Suprapubic skin (tissue), 4 donors: Measurements from ENCODE around the gene CLDN14. TPM values are rescaled to one million over a fixed set of nuclear protein-coding genes. Genes with fewer than 3 reads are reported as not detected.

Source experiments
- DNase-seq, 2 donors: peaks; one replicate each; pipeline ENCODE4 v3.0.0-alpha.2; 2019; ENCODE audit warnings: low spot score in 2 of 2
- H3K27ac ChIP-seq: fragments of 200-600 bp; sonication (generic); one replicate; pipeline ENCODE4 v1.5.1; 2019
- H3K27me3 ChIP-seq: fragments of 200-600 bp; sonication (generic); one replicate; pipeline ENCODE4 v1.5.1; 2019
- H3K36me3 ChIP-seq: fragments of 200-600 bp; sonication (generic); one replicate; pipeline ENCODE4 v1.5.1; 2019
- H3K4me1 ChIP-seq: fragments of 200-600 bp; sonication (generic); one replicate; pipeline ENCODE4 v1.5.1; 2019
- H3K4me3 ChIP-seq: fragments of 200-600 bp; sonication (generic); one replicate; pipeline ENCODE4 v1.5.1; 2019; ENCODE audit warnings: mild to moderate bottlenecking
- H3K9me3 ChIP-seq: fragments of 200-600 bp; sonication (generic); one replicate; pipeline ENCODE4 v1.5.1; 2019
- CTCF ChIP-seq, 2 donors: fragments of 200-600 bp in 1 of 2; fragments of 450-650 bp in 1 of 2; sonication (generic) in 1 of 2; IDR thresholded peaks; one replicate each; pipeline ENCODE4 v1.5.1; 2016 to 2019; ENCODE audit warnings: antibody characterized with exemption in 2 of 2, mild to moderate bottlenecking in 1 of 2, moderate library complexity in 1 of 2
- EP300 ChIP-seq: sonication (generic); formaldehyde crosslinking; IDR thresholded peaks from one replicate; pipeline ENCODE4 v1.6.1; 2017; ENCODE audit warnings: antibody characterized with exemption
- POLR2A ChIP-seq, 2 donors: fragments of 450-650 bp; IDR thresholded peaks; one replicate each; pipeline ENCODE4 v1.6.1; 2017; ENCODE audit warnings: antibody characterized with exemption in 2 of 2, mild to moderate bottlenecking in 2 of 2, moderate library complexity in 2 of 2
- POLR2AphosphoS5 ChIP-seq, 3 donors: sonication (generic); formaldehyde crosslinking; IDR thresholded peaks; one replicate each; pipeline ENCODE4 v1.6.1; 2017; ENCODE audit warnings: antibody characterized with exemption in 3 of 3
- WGBS: methylation state at CpG from one replicate; pipeline ENCODE4 v1.1.5; 2018; 5-methylcytosine and 5-hydroxymethylcytosine counted together
- total RNA-seq, 4 donors: library from RNA; depleted of rRNA; stranded (reverse); fragments of >200 nt; gene quantifications; one replicate each; pipeline ENCODE4 v1.1.0, GENCODE V29; 2016

The CLDN14 gene
- total RNA-seq, 4 donors from 2014 or later: 0.42 to 0.62 TPM; not detected in 2

GRCh38 chr21:36489103-36489775 lies 9.3 kb upstream of the CLDN14 start:
- H3K4me1 ChIP-seq: no peaks in the 10 kb centered on the region
- H3K9me3 ChIP-seq: no peaks in the 10 kb centered on the region
- H3K27ac ChIP-seq: no peak overlapping the region
- peaks cover 2% of the 10 kb centered on the region for H3K27me3 ChIP-seq
- no peak for DNase-seq
- TF ChIP-seq POLR2AphosphoS5 (IDR thresholded peaks at IDR 0.05): no peak
- TF ChIP-seq CTCF (IDR thresholded peaks at IDR 0.05): no peak
- no peak for TF ChIP-seq EP300
- no peaks in the 10 kb centered on the region for H3K36me3 ChIP-seq
- WGBS: 79% methylated on average over 9 of the region's 10 CpGs
- H3K4me3 ChIP-seq: no peak overlapping the region

- H3K9me3 ChIP-seq: no peaks in the 10 kb centered on the region
- H3K36me3 ChIP-seq: no peaks in the 10 kb centered on the region
- TF ChIP-seq POLR2AphosphoS5 (IDR thresholded peaks at IDR 0.05): no peak
- no peak for TF ChIP-seq POLR2A (IDR thresholded peaks at IDR 0.05)
- no peak for TF ChIP-seq CTCF (IDR thresholded peaks at IDR 0.05)
- no peak for TF ChIP-seq EP300
- no peak overlapping the region for H3K4me3 ChIP-seq
- H3K27ac ChIP-seq: no peak overlapping the region
- H3K27me3 ChIP-seq: no peaks in the 10 kb centered on the region
- no peaks in the 10 kb centered on the region for H3K4me1 ChIP-seq
- DNase-seq: no peak
- 43% methylated on average over 6 of the region's 6 CpGs for WGBS
Measured at GRCh38 chr21:36487641-36488307, 7.9 kb upstream of the CLDN14 start.

- 88% methylated on average over 6 of the region's 9 CpGs for WGBS
- H3K27ac ChIP-seq: no peak overlapping the region
- H3K36me3 ChIP-seq: no peaks in the 10 kb centered on the region
- DNase-seq: no peak
- H3K27me3 ChIP-seq: no peaks in the 10 kb centered on the region
- no peaks in the 10 kb centered on the region for H3K9me3 ChIP-seq
- no peak overlapping the region for H3K4me3 ChIP-seq
- H3K4me1 ChIP-seq: no peaks in the 10 kb centered on the region
- TF ChIP-seq POLR2A (IDR thresholded peaks at IDR 0.05) (no peak), CTCF (IDR thresholded peaks at IDR 0.05) (no peak), POLR2AphosphoS5 (IDR thresholded peaks at IDR 0.05) (no peak), EP300 (no peak)
Measured at GRCh38 chr21:36486246-36486645, 6.3 kb upstream of the CLDN14 start.

GRCh38 chr21:36485476-36485875 lies 5.6 kb upstream of the CLDN14 start:
- H3K36me3 ChIP-seq: no peaks in the 10 kb centered on the region
- TF ChIP-seq CTCF (IDR thresholded peaks at IDR 0.05) (no peak), POLR2A (IDR thresholded peaks at IDR 0.05) (no peak), POLR2AphosphoS5 (IDR thresholded peaks at IDR 0.05) (no peak), EP300 (no peak)
- H3K27ac ChIP-seq: no peak overlapping the region
- DNase-seq: no peak
- no peaks in the 10 kb centered on the region for H3K4me1 ChIP-seq
- WGBS: 90% methylated on average over 7 of the region's 7 CpGs
- no peaks in the 10 kb centered on the region for H3K9me3 ChIP-seq
- no peak overlapping the region for H3K4me3 ChIP-seq
- no peaks in the 10 kb centered on the region for H3K27me3 ChIP-seq

GRCh38 chr21:36483095-36483494 lies 3.2 kb upstream of the CLDN14 start:
- H3K27me3 ChIP-seq: no peaks in the 10 kb centered on the region
- DNase-seq: no peak
- no peaks in the 10 kb centered on the region for H3K36me3 ChIP-seq
- H3K4me3 ChIP-seq: no peak overlapping the region
- no peak for TF ChIP-seq POLR2AphosphoS5 (IDR thresholded peaks at IDR 0.05)
- TF ChIP-seq EP300: no peak
- WGBS: 95% methylated on average over 3 of the region's 10 CpGs
- H3K4me1 ChIP-seq: peaks cover 6% of the 10 kb centered on the region
- H3K27ac ChIP-seq: no peak overlapping the region
- H3K9me3 ChIP-seq: no peaks in the 10 kb centered on the region
